ENCODE data around the gene OR4D11. TPM values are rescaled to one million over a fixed set of nuclear protein-coding genes. Genes with fewer than 3 reads are reported as not detected.

OR4D11 gene
- not detected for total RNA-seq
- long read RNA-seq, result 0 reads

GRCh38 chr11:59503276-59503675 lies at the start of gene OR4D11:
Gene OR4D11 (plus strand): TSS chr11:59503576. CDS start chr11:59503576, 0 bp downstream.
- no peaks in the 10 kb centered on the region for H3K27me3 ChIP-seq (ENCODE audit: low read depth)
- no peak within 1 kb of the TSS for H3K4me3 ChIP-seq
- no peak for TF ChIP-seq CTCF (IDR thresholded peaks at IDR 0.05; ENCODE audit: borderline replicate concordance)
- no peaks in the 10 kb centered on the region for H3K36me3 ChIP-seq
- no peak for DNase-seq
- H3K4me1 ChIP-seq, result no peaks in the 10 kb centered on the region
- H3K9me3 ChIP-seq (replicated peaks), result no peaks in the 10 kb centered on the region
- no peak within 1 kb of the TSS for H3K27ac ChIP-seq (replicated peaks)
- intact Hi-C loops (cut with micrococcal nuclease), result no loop called here

GRCh38 chr11:59456661-59457060 lies 46.7 kb upstream of the OR4D11 start, which contains the start of gene OR4D6:
Gene OR4D6 (plus strand): TSS chr11:59456961. CDS start chr11:59456961, 0 bp downstream.
- no peak for TF ChIP-seq CTCF (IDR thresholded peaks at IDR 0.05; ENCODE audit: borderline replicate concordance)

GRCh38 chr11:59459916-59460315 lies 43.5 kb upstream of the OR4D11 start:
- Histone ChIP-seq H3K9me3 (replicated peaks) (peaks cover under 1% of the 10 kb centered on the region), H3K4me1 (no peaks in the 10 kb centered on the region), H3K27ac (replicated peaks) (no peak overlapping the region), H3K4me3 (no peak overlapping the region), H3K36me3 (no peaks in the 10 kb centered on the region), H3K27me3 (ENCODE audit: low read depth) (peaks cover 5% of the 10 kb centered on the region)
- intact Hi-C loops (cut with micrococcal nuclease), result no loop called here
- no peak for TF ChIP-seq CTCF (IDR thresholded peaks at IDR 0.05; ENCODE audit: borderline replicate concordance)
- DNase-seq, result no peak

More at GRCh38 chr11:59456661-59457060, 46.7 kb upstream of the OR4D11 start, which contains the start of gene OR4D6:
- no peak for DNase-seq
- no peaks in the 10 kb centered on the region for H3K4me1 ChIP-seq
- peaks cover 6% of the 10 kb centered on the region for H3K27me3 ChIP-seq (ENCODE audit: low read depth)
- intact Hi-C loops (cut with micrococcal nuclease), result no loop called here
- H3K36me3 ChIP-seq, result no peaks in the 10 kb centered on the region
- H3K27ac ChIP-seq (replicated peaks), result no peak within 1 kb of the TSS
- H3K9me3 ChIP-seq (replicated peaks), result no peaks in the 10 kb centered on the region
- H3K4me3 ChIP-seq, result no peak within 1 kb of the TSS

- H3K27ac ChIP-seq (replicated peaks), result no peak overlapping the region
- no peak for TF ChIP-seq CTCF (IDR thresholded peaks at IDR 0.05; ENCODE audit: borderline replicate concordance)
- no peaks in the 10 kb centered on the region for H3K27me3 ChIP-seq (ENCODE audit: low read depth)
- H3K4me1 ChIP-seq, result no peaks in the 10 kb centered on the region
- DNase-seq, result no peak
- H3K4me3 ChIP-seq, result no peak overlapping the region
- intact Hi-C loops (cut with micrococcal nuclease), result no loop called here
- peaks cover 6% of the 10 kb centered on the region for H3K9me3 ChIP-seq (replicated peaks)
- no peaks in the 10 kb centered on the region for H3K36me3 ChIP-seq
Observed at GRCh38 chr11:59463190-59463641, 40.2 kb upstream of the OR4D11 start.

- no peaks in the 10 kb centered on the region for H3K27me3 ChIP-seq (ENCODE audit: low read depth)
- no peak for TF ChIP-seq CTCF (IDR thresholded peaks at IDR 0.05; ENCODE audit: borderline replicate concordance)
- H3K9me3 ChIP-seq (replicated peaks), result no peaks in the 10 kb centered on the region
- intact Hi-C loops (cut with micrococcal nuclease), result no loop called here
- H3K4me1 ChIP-seq, result no peaks in the 10 kb centered on the region
- H3K4me3 ChIP-seq, result no peak within 1 kb of the TSS
- DNase-seq, result no peak
- H3K36me3 ChIP-seq, result no peaks in the 10 kb centered on the region
- no peak within 1 kb of the TSS for H3K27ac ChIP-seq (replicated peaks)
Observed at GRCh38 chr11:59473015-59473414, 30.4 kb upstream of the OR4D11 start, which contains the start of gene OR4D10. Gene OR4D10 (plus strand): TSS chr11:59473315. CDS start chr11:59477430, 4,115 bp downstream.
